Hematopoietic multipotent progenitor cell treated with erythropoietin and hydrocortisone succinate and interleukin-3 and kit ligand, for 8 days (in vitro differentiated cells): ENCODE data around the gene MLLT1.

Experiments
- DNase-seq: peaks from one replicate; pipeline ENCODE4 v3.0.0-alpha.2; 2015

The MLLT1 gene

DNA sequence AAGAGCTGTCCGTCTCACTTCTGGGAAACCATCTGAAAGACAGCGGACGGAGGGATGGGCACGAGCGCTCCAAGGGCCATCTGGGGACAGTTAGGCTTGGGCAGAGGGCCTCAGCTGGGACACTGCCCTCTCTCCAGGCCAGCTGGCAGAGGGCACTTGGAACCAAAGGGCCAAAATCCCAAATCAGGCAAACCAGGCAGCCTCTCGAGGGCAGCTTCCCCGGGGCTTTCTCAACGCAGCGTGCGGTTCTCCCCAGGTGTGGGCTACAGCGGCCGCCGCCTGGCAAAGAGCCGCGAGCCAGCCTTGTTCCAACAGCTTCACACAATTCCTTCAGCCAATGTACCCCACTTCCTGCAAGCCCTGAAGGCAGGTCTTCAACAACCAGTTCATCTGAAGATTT is 5.0 kb downstream of the MLLT1 start:
- DNase-seq, result no peak

DNA sequence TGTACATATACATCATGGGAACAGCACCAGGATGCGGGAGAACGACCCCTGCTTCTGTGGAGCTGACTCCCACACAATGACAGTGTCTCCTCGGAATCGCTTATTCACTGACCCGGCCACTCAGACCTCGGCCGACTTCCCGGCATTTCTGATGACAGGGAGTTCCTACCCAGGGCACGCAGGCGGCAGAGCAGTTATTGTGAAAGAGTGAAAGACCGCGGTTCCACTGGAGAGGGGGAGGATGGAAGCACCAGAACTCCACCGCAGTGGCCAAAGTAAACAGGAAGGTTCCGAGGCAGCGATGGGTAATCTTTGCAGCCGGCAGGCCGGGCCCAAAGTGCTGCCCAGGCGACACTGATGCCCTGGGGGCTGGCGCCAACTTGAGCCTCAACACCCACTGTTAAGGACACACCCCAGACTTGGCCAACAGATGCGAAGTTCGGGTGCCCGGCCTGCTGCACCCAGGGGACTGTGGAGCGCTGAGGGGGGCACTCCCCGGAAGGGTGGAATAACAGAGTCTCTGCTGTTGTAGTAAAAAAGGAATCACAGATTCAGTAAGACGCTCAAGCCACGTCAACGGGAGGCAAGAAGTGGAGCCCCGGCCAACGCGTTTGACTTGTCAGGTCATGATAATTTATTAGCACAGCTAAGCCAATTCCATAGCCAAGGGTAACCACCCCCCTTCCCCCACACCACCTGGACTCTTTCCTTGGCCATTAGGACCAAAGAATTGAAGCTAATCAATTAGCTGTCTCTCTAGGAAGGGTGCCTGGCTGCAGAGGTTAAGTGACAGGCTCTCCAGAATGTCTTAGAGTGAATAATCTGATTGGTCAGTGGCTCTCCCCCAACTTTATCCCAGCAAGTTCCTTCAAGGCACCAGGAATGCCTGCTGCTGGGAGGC is 5.8 kb downstream of the MLLT1 start:
- no peak for DNase-seq

DNA sequence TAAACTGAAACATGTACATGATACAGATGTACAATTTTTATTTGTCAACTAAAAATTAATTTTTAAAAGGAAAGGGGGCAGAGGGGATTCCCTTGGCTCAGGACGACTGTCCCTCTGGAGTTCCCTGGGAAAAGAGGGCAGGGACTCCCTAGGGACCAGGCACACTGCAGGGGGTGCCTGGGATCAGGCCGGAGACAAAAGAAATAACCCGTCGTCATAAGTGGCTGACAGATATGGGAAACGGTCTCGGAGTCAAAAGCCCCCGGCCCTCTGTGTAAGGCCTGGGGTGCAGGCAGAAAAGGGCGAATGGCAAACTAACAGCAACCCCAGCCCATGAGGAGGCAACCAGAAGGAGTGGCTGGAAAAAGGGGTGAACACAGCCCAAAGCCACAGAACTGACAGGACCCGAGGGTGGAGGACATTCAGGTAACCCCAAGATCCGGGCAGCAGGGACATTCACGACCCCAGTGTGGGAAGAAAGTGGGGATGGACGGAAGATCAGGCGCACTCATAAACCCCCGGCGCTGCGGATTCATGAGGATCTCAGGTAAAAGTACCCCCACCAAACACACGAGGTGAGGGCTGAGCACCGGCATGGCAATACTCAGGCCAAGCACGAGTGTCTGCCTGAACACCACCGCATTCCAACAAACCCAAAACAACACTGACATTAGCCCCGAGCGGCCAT is 6.7 kb downstream of the MLLT1 start:
- DNase-seq, result no peak

DNA sequence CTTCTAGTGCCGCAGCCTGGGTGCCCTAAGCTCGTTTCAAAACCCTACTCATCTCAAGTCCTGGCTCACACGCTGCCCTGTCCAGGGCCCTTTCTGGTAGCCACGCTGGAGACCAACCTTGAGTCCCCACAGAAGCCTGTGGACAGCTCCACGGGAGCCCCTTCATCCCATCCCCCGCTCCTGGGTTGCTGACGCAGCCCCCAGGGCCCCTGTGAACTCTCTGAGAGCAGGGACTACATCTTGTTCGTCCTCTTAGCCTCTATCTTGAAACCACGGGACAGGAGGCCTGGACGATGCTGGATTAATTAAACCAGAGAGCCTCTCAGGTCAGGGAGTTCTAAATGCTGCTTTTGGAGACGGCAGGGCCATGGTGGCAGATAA is 7.4 kb downstream of the MLLT1 start:
- DNase-seq, result no peak

DNA sequence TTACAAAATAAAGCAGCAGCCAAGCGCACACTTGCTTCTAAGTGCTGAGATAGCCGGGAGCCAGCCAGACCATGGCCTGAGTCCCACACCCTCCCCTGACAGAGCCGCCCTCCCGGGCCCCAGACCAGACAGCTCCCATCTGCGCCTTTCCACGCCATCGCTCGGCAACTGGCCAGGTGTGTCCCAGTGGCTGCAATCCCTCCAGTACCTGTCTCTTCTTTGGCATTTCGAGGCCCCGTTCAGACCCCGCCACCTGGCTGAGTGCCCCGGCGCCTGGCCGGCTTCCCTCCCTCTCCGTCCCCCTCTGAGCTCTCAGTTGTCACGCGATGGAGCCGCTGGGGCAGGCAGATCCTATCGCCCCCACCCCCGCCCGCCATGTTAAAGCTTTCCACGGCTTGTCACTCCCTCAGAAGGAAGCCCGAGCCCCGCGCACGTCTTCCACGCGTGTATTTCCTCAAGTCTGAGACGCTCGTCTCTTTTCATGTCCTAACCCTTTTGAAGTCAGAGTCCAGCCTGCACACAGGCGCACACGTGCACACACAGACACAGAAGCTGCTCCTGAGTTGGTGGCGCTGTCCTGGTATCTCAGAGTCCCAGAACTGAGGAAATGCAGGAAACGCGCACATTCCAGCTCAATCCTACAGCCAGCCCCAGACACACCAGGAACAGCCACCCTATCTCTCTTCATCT is 7.9 kb downstream of the MLLT1 start:
- DNase-seq, result no peak

DNA sequence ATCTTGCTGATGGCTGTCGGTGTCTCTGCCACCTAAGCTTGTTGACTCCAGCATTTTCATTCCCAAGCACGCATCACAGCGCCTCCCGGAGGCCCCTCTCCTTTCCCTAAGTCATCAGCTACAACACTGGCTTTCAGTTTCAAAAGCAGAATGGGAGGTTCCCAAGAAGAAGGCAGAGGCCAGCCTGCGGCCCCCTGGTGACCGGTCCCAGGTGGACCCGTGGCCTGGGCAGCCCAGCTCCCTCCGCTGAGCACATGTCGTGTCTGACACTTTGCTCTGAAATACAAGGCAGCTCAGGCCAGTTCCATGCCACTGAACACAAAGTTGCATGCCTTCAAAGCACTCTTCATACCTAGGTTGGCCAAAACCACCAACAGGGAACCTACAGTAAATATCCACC is 8.5 kb downstream of the MLLT1 start:
- no peak for DNase-seq

DNA sequence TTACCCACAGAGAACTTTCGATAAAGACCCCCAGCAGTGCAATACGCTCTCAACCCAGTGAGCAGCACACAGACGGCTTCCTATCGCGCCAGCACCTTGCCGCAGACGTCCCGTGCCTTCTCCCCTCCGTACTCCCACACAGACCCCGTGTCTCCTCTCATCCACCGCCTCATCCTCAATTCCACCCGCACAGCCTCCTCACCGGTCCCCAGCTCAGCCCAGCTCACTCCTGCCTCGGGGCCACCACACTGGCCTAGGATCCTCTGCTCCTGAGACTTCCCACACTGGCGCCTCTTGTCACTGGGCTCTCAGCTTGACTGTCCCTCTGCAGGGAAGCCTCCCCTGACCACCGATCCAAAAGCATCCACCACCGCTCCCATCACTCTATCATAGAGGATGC is 9.0 kb downstream of the MLLT1 start:
- no peak for DNase-seq

DNA sequence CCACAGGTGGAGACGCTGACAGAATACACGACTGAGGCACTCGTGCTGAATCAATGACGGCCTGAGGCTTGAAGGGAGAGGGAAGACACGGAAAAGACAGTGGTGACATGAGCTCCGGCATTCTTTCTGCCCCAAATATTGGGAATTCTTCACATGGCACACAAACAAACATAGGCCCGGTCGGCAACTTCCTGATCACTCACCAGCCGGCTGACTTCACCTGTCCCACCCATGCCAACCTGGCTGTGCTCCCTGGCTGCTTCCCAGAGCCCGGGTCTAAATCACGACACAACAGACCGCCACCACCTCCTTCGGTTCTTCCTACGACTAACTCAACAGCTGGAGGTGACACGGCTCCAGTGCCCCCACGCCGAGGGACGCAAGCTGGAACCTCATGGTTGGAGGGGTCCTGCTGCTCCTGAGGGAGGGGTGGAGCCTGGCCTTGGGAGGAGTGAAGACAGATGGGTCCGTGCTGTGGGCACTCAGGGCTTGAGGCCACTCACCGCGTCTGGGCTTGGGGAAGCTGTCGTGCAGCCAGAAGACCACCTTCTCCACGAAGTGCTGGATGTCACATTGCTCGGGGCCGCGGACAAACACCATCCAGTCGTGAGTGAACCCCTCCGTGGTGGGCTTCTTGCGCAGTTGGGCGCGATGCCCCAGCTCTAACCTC is 9.6 kb downstream of the MLLT1 start:
- no peak for DNase-seq

DNA sequence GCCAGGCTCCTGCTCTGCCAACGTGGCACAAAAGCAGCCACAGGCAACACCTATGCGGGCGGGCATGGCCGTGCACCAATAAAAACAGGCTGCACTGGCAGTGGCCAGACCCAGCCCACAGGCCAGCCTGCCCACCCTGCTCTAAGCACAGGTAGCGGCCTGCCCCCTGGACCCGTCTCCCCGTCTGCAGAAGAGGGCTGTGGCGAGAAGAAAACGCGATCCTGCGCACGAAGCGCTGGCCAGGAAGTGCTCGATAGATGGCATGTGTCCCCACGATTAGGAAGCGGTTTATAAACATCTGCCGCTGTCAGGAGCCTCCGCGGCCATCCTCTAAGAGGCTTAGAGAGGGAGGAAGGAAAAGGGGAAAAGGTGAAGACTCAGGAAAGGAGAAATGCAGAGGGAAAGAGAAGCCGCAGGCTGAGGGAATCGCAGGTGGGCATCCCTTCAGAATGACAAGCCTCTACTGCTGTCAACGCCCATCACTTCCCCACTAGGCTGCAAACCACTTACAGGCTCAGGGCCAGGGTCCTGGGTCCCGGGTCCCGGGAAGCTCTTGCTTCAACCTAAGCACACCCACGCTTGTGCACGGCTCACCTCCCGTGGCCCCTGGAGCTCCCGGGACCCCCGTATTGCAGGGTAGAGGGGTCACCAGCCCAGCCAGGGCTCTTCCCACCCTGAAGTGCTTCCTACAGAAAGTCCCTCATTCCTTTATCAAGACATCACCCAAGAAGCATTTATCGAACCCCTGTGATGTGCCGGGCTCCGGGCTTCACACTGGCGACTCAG is 10.5 kb downstream of the MLLT1 start:
- DNase-seq, result no peak

DNA sequence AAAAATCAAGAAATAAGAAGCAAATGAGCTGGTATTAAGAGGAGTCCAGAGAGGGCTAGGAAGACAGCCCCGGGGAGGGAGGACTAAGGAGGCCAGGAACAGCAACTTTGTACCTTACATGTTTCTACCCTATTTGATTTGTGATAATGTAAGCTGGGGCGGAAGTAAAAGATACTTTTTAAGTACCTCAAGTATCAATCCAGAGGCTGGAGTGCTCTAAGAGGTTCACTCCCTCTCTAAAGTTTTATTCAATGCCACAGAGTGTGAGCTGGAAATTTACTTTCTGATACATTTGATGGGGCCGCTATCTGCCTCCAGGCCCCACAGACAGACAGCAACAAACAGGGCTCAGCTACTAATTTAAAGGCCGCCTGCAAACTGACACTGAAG is 11.4 kb downstream of the MLLT1 start:
- no peak for DNase-seq

DNA sequence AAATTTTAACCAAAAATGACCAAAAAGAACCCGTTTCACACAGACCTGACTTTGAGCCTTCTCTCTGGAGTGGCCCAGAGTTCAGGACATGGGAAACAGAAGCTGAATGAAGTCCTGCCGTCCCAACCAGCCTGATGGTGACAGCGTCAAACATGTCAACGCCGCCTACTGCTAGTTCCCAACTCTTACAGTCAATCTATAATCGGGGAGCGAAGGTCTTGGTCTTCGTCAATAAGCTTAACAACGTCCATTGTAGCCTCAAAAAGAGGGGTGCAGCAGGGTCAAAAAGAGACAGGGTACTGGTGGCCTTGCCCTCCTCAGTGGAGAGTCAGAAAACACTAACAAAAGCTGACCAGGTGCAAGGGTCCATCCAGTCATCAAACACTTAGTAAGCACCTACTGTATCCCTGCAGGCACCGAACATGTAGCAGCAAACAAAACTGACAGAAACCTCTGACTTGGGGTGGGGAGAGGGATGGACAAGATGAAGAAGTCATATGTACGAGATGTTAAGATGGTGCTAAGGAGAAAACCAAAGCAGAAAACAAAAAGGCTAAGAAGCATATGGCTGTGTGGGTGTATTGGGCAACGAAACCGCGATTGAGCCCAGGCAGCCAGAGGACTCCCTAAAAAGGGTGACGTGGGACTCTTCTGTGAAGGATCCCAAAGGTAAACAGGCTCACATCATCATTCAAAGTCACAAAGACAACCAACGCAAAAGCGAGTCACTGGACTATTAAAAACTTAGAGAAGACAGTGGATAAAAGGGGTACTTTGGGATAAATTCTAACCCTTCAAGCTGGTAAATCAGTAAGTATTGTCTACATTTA is 12.0 kb downstream of the MLLT1 start:
- no peak for DNase-seq

DNA sequence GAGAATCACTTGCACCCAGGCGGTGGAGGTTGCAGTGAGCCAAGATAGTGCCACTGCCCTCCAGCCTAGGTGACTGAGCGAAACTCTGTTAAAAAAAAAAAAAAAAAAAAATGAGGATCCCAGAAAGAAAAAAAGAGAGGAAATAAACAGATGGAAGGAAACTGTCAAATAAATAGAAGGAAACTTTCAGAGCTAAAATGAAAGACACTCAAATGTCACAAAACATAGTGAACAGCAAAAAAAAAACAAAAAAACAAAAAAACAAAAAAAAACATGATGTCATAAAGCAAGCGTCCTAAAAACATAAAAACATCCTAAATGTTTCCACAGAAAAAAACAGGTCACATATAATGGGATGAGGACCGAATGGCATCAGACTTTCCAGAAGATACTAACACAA is 15.0 kb downstream of the MLLT1 start:
- DNase-seq, result no peak

DNA sequence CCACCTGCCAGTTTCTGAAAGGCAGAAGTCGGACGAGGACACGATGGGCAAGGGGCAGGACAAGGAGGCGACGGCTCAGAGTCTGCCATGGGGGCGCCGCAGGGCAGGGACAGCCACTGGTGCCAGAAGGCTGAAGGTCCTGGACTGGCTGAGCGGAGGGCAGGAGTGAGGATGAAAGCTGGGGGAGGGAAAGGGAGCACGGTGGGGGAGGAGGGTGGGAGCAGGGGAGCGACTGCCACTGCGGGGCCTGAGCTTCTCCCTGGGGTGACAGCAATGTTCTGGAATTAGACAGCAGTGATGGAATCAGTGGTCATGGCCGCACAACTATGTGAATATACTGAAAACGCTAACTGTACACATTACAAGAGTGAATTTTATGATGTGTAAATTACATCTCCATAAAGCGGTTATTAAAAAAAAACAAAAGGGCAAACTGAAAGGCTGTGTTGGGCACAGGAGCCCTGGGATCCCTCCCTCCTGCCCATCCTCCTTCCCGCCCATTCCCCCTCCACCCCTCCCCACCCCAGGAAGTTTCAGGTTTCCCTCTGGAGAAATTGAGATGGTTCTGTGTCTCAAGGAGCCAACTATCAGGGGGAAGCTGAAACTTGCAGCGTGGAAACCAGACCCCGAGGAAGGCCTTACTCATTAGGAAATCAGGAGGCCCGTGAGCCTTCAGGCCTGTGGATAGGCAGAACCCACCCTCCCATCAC is 15.9 kb downstream of the MLLT1 start:
- DNase-seq, result no peak

DNA sequence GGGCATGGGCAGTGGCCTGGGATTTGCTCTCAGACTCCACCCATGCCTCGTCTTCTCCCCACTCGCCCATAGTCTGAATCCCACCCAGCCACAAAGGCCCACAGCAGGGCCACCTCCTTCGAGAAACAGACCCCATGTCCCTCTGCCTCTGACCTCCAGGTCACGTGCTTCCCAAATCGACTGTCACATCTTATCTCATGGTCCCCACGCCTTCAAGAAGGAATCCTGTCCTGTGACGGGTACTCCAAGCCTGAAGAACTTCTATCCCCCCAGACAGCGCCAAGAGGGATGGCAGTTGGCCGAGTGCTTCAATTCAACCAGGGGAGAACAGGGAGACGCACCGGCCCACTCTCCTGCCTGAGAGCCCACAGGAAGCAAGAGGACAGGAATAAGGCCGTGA is 16.5 kb downstream of the MLLT1 start:
- no peak for DNase-seq

DNA sequence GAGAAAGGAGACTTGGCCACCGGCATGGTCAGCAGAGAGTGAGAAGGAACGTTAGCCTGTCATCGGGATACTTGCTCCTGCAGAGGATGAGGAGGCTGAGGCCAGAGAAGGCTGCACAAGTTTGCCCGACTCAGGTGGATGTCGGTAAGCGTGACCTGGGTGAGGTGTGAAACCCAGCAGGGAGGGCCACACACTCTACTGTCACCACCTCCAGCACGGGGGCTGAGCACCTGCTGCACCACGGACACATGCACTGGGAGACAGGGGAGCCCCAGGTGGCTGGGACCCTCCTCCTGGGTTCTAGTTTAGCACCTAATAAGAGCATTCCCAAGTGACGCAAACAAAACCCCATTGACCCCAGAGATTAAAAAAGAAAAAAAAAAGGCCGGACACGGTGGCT is 17.3 kb downstream of the MLLT1 start:
- no peak for DNase-seq

DNA sequence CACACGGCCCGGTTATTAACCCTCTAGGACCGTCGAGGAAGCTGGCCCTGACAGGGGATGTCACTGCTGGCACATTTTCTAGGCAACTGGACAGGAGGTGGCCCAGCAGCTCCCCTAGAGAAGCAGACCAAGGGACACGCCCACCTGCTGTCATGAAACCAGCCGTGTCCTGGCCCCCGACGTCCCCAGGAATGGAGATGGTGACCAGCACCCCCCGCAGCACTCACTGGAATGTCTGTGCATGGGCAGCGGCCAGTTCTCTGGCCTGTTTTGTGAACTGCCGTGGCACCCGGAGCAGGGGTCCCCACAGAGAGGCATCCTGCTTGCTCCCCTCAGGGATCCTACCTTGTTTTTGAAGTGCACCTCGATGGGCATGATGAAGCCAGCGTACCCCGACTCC is 17.9 kb downstream of the MLLT1 start:
- DNase-seq, result no peak

DNA sequence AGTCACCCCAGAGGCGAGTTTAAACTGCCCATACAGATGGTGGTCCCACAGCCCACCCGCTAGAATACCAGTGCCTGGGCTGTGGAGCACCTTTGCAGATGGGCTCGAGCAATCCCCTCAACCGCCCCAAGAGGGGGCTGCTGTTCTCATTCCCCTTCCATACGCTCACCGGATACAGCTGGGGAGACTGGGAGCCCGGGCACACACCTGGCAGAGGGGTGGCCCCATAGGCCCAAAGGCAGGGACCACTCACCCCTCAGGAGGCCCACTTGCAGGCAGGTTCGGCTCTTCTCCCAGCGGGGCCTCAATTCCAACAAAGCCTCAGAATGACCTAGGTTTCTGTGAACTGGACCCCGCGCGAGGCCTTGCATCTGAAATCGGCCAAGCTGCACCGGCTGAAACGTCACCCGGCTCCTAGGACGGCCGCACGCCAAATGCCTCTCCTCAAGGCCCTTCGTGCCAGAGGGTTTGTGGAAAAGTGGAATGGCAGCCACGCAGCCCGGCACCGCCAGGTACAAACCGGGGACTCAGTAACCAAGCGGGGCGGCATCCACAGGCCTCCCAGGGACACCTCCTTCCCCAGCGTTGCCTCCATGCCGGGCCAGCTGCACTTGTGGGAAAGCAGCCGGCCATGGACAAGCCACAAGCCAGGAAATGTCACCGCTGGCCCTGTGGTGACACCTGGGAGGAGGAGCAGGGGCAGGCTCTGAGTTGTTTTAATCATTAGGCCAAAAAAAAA is 18.7 kb downstream of the MLLT1 start:
- DNase-seq, result peak; percentile 14

DNA sequence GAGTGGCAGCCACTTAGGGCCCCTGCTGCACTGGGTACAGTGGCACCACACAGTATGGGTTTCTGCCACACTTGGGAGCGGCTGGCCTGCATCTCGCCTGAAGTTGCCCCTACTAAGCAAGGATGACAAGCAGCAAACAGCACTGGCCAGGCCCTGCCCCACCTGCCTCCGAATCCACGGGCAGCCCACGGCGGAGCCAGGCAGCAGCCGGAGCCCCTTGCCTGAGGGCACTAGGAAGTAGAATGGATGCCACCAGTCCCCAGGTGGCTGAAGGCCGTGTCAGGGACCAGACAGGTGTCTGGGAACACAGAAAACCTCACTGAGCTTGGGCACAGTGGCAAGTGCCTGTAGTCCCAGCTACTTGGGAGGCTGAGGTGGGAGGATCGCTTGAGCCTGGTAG is 19.4 kb downstream of the MLLT1 start:
- no peak for DNase-seq

DNA sequence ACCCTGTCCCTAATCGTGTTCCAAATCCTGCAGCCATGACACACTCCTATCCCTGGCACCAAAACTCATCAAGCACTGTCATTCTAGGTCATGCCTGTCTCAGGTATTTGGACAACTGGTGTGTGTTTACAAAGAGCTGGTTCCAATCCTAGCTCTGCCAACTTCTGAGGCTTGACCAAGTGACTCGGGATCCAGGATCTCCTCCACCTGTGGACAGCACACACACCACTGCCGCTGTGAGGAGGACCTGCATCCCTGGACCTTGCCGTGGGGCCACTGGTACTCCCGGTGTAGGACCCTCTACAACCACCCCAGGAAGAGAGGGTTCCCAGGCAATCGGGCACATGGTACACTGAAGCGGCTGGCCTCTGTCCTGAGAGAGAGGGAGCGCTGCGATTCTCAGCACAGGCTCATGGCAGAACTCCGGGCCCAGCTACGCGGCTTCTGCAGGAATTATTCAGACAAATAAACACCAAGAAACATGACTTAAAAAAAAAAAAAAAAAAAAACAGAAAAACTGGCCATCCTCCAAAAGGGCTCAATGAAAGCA is 20.4 kb downstream of the MLLT1 start:
- DNase-seq, result no peak

DNA sequence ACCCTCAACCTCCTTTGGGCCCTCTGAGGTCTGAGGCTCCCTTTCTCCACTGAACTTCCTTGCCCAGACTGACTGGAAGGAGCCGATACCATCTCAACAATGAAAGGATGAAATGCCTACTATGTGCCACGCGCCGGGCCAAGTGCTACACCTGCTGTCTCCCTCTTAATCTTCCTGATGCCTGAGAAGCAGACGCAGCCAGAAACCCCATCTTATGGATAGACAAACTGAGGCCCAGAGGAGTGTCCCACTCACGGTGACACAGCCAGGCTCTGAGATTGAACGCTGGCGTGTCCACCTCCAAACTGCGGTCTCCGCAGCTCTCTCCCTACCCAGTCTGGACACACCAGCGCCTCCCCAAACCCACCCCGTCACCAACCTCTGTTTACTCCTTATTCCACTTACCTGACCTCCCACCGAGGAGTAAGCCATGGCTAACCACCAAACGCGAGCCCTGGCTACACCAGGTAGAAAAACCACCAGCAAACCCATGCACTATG is 20.9 kb downstream of the MLLT1 start:
- no peak for DNase-seq
